Fibroblast of skin of left biceps (primary cell): ENCODE measurements around the gene FAT1.
A peak's percentile ranks its signal among the peaks of the same experiment; 100 is the strongest.

Experiments used
- DNase-seq, 2 experiments: peaks; one replicate each; pipeline ENCODE4 v3.0.0-alpha.2; 2013; ENCODE audit warnings: low read depth in 2 of 2

Gene FAT1

GRCh38 chr4:186725469-186726425 is 2.1 kb upstream of the FAT1 start:
- DNase-seq = peak in 1 of 2 experiments; percentile 60

- no peak for DNase-seq
Measured at GRCh38 chr4:186724864-186725468, 1.3 kb upstream of the FAT1 start.

- DNase-seq = no peak
Measured at GRCh38 chr4:186724058-186724863, 605 bp upstream of the FAT1 start.

GRCh38 chr4:186722796-186723291 is 812 bp downstream of the FAT1 start:
- no peak for DNase-seq

- DNase-seq = no peak
Measured at GRCh38 chr4:186719925-186720694, 3.5 kb downstream of the FAT1 start.

GRCh38 chr4:186717556-186717955 is 6.1 kb downstream of the FAT1 start:
- no peak for DNase-seq

GRCh38 chr4:186715077-186715476 is 8.6 kb downstream of the FAT1 start:
- no peak for DNase-seq

GRCh38 chr4:186714006-186714675 is 9.5 kb downstream of the FAT1 start:
- DNase-seq = no peak

- no peak for DNase-seq
Measured at GRCh38 chr4:186712690-186713089, 11.0 kb downstream of the FAT1 start.

- DNase-seq = no peak
Measured at GRCh38 chr4:186710521-186711119, 13.0 kb downstream of the FAT1 start.

GRCh38 chr4:186709517-186709916 is 14.1 kb downstream of the FAT1 start:
- no peak for DNase-seq

- no peak for DNase-seq
Measured at GRCh38 chr4:186708554-186708953, 15.1 kb downstream of the FAT1 start.

GRCh38 chr4:186707996-186708395 is 15.7 kb downstream of the FAT1 start:
- no peak for DNase-seq

- no peak for DNase-seq
Measured at GRCh38 chr4:186707574-186707973, 16.1 kb downstream of the FAT1 start.

- no peak for DNase-seq
Measured at GRCh38 chr4:186704057-186704456, 19.6 kb downstream of the FAT1 start.

GRCh38 chr4:186703510-186703909 is 20.1 kb downstream of the FAT1 start:
- no peak for DNase-seq

GRCh38 chr4:186702940-186703339 is 20.7 kb downstream of the FAT1 start:
- no peak for DNase-seq

GRCh38 chr4:186702297-186702696 is 21.4 kb downstream of the FAT1 start:
- no peak for DNase-seq

GRCh38 chr4:186701788-186702187 is 21.9 kb downstream of the FAT1 start:
- DNase-seq = no peak

- DNase-seq = no peak
Measured at GRCh38 chr4:186701273-186701672, 22.4 kb downstream of the FAT1 start.
